ENCODE measurements around the gene MCC.
"Not testable (repeated sequence)": the region's sequence is repeated elsewhere in the genome, so short reads cannot be mapped to it uniquely, and the experiment has no call there.

MCC gene

DNA sequence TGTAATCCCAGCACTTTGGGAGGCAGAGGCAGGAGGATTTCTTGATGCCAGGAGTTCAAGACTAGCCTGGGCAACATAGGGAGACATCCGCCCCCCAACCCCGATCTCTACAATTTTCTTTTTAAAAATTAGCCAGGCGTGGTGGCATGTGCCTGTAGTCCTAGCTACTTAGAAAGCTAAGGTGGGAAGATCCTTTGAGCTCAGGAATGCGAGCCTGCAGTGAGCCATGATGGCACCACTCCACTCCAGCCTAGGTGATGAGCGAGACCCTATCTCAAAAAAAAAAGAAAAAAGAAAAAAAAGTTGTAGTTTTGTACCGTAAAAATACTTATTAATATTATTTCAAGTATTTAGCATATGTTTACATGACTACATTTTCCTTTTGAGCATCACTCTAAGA is 82.7 kb downstream of the MCC start:
- DNase-seq = no peak

DNA sequence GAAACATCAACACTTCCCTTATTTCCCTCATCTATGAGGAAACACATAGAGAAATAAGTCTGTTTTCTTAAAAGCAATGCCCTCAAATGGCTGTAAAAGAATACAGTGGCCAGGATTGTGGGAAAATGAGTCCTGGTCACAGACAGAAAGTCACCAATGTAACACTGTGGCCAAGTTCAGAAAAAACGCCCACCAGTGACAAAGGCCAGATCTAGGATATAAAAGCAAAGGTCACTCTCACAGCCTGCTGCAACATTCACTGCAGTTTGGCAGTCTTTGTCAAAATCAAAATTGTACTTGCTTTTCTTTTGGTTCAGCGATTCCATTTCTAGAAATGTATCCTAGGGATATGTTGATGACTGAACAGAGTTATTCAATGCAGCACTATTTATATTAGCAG is 84.0 kb downstream of the MCC start:
- DNase-seq = no peak

DNA sequence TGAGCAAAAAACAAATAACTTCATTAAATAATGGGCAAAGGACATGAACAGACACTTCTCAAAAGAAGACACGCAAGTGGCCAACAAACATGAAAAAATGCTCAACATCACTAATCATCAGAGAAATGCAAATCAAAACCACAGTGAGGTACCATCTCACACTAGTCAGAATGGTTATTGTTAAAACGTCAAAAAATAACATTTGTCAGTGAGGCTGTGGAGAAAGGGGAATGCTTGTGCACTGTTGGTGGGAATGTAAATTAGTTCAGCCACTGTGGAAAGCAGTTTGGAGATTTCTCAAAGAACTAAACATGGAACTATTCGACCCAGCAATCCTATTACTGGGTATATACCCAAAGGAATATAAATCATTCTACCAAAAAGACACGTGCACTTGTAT is 90.3 kb downstream of the MCC start:
- not testable (repeated sequence) for DNase-seq

- DNase-seq = no peak
Measured at GRCh38 chr5:113397046-113397445, 91.2 kb downstream of the MCC start.

DNA sequence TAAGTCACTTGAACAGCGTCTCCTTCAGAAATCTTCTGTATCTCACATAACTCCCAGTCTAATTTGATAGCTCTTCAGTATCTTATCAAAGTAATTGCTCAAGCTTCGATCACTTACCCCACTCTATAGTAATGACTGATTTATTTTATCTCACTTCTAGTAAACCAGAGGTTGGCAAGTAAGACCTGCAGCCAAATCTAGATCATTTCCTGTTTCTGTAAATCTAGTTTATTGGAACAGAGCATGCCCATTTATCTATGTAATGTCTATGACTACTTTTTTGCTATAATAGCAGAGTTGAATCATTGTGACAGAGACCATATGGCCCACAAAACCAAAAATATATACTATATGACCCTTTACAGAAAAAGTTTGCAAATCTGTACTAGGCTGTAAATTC is 93.6 kb downstream of the MCC start:
- DNase-seq = no peak

DNA sequence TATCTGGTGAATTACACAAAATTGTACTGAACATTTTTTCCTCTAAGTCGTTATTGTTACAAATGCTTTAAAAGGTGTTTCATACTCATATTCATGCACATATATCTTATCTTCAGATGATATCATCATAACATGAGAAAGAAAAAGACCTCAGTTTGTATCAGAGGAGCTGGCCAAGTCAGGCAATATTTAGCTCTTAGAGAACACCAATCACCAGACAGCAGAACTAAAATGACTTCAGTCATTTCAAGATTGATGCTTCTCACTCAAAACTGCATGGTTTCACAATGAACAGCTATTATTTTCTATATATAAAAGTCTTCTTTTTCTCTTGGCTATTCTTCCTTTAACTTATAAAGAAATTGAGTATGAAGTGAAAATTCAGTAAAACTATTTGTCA is 98.0 kb downstream of the MCC start:
- DNase-seq = no peak

DNA sequence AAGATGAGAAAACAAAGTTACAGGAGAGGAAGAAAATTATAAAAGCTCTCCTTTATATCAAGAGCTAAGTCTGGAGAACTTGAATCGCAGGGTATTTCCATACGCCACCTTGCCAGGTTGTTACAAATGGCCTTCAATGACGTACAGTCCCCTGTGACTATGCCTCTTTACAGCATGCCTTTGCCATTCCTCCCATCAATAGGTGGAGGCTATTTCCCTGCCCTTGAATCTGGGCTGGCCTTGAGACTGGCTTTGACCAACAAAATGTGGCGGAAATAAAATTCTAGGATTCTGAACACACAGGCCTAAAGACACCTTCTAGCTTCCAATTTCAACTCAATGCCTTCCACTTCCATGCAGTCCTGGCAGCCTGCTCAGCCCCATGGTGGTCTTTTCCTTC is 99.1 kb downstream of the MCC start:
- DNase-seq = no peak

DNA sequence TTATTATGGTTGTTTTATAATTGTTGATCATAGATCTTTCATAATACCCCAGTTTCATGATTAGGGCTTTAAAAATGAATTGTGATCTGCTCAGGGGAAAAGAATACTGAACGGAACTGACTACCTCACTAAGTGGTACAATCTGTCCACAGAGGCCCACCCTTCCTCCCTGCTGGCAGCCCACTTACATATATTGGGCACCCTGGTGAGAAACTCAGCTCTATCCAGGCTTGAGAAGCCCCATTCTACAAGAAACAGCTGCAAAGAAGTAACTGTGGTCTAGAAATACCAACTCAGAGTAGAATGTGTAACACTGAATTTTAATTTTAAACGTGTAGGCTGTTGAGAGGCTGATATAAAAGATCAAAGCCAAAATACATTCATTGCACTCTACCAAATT is 100.4 kb downstream of the MCC start:
- DNase-seq = no peak

DNA sequence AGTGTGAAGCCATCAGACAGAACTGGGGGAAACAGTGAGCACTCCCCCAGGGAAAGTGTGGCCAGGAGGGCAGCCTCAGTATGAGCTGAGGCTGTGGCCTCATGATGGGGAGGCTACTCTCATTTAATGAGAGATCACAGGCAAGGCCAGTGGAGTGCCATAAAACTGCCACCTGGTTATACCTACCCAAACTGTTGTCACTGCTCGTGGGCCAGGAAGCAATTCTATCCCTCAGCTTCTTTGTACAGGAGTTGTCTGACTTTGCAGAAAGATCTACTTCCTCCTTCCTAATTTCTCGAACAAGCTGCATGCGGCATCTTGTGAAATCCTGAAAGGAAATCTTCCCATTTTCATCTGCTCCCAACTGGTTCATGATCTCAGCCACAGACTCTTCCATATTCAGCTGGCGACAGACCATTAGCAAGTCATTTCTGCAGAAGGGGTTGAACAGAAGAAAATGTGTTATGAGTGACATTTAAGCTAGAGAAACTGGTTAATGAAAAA is 103.4 kb downstream of the MCC start:
- DNase-seq = no peak

DNA sequence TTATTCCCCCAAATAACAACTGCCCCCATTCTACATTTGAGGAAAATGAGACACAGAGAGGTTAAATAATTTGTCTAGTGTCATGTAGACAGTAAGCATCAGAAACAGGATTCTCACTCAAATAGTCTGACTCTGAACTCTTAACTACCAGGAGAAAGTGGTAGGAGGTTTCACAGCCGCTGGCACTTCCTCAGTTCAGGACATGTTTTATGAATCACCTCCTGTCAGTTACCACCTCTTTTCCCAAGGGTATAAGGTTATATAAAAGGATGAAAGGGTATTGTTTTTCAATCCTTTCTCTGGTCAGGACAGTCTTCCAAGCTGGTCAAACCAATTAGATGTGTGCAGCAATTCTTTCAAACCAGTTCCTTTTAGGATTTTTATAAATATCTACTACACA is 105.5 kb downstream of the MCC start:
- DNase-seq = no peak

- no peak for DNase-seq
Measured at GRCh38 chr5:113381791-113382190, 106.5 kb downstream of the MCC start.

DNA sequence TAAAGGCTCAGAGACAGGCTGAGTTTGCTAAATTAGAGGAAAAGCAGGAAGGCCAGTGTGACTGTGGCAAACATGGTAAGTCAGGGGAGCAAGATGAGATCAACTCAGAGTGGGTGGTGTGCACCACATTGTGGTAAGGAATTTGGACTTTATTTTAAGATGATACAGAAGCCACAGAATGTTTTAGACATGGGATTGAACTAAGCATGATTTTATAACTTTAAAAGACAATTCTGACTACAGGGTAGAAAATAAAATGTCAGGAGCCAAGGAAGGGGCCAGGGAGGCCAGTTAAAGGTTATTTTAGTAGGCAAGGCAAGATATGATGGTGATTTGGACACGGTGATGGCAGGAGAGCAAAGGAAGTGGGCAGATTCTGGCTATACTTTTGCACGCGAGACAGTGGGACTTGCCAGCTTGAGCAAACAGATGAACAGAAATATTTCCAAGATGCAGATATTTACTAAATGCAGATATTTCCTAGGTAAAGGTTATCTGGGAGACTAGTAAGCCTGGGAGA is 107.4 kb downstream of the MCC start:
- DNase-seq = no peak

DNA sequence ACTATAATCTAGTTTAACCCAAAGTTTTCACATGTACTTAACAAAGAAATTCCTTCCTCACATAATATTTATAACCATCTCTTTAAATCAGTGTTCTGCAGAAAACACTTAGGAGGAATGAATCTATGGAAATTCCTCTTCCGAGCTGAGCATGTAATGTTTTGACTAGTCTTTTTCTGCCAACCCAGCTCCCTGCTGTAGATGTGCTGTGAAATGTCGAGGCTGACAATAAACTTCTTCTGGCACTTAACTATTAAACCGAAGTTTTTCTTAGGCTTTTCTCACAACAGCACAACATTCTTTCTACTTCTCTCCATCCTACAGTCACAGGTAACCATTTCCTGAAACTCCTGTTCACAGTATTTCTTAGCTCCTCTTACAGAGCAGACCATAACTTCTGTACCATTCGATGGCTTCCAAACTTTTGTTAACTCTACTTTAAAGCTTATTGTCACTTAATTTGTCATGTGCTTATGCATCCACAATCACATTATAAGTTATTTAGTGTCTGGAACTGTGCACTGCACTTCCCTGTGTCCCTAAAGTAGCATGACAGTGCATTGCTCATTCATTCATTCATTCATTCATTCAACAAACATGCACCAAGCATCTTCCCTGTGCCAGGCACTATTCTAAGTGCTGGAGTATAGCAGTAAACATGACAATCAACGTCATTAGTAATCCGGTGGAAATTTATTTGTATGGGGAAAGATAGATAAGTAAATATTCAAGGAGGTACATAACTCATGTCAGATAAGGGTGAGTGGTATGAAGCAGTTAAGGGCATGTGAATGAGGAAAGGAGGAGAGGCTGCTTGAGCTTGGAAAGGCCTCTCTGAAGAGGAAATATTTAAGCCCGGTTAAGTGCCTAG is 108.1 kb downstream of the MCC start:
- DNase-seq = no peak

- DNase-seq = peak; percentile 66
Measured at GRCh38 chr5:113378959-113379541, 109.2 kb downstream of the MCC start.

DNA sequence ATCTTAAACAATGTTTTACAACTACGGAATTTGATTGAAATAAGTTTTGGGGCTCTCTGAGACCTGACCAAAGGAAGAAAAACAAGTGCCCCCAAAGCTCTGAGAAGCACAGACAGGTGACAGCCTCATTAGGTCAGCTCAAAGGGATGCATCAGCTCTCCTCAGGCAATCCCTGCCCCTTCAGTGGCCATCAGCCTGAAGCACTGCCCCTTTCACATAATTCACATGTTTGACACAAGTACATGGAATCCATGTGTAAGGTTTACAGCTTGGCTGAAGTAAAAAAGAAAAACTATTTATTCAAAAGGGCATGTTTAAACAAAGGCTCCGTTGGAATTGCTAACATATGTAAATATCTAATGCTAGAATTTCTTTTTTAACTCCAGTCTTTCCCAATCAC is 109.7 kb downstream of the MCC start:
- no peak for DNase-seq

DNA sequence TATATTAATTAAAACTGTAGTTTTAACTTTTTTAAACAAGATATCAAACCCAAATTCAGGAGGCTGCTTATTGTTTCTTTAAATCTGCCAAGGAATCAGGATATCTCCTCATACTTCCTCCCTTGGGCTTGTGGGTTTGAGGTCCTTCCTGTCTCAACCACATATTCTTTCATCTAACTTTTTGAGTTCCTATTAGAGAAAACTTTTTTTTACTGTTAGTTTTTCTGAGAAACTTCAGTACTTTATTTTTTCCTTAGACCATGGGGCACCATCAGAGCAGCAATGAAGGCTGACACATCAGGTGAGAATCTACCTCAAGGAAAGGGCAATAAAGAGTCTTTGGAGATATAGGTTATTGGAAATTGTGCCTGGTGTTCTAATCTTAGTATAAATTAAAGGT is 110.2 kb downstream of the MCC start:
- peak; percentile 6 for DNase-seq

GRCh38 chr5:113376640-113377039 is 111.6 kb downstream of the MCC start:
- DNase-seq = no peak

- DNase-seq = no peak
Measured at GRCh38 chr5:113375480-113376060, 112.7 kb downstream of the MCC start.

DNA sequence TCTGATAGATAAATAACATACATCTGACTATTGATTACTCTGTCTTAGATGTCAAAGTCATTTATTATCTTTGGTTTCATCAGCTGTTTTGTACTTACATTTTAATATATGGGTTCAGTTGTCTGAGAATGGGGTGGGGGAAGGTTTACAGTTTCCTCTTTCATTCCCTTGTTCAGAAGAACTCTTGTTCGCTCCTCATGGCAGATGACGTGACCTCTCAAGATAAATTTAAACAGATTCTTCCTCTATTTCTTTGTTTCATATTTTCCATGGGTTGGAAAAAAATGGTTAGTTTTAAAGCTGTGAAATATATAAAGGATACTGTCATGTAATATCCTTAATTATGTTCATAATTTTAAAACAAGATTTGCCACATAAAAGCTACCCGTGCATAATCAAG is 114.8 kb downstream of the MCC start:
- DNase-seq = no peak

DNA sequence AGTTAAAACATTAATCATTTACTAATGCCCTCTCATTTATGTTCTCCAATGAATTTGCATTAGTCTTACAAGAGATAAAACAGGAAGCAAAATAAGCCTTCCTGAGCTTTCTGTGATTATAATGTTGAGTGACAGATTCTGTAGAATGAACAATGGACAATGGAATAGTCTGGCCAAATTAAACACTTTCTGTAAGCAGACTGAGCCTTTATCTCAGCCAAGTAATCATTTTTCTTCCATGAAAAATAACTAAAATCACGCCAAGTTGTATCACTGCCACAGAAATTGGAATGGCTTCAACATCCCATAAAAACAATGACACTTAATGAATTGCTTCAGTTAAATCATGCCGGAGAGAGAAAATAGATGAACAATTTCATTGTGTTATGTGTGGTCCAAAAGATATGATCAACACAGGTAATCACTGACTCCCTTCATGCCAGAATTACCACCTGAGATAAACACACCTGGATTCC is 116.5 kb downstream of the MCC start:
- no peak for DNase-seq

DNA sequence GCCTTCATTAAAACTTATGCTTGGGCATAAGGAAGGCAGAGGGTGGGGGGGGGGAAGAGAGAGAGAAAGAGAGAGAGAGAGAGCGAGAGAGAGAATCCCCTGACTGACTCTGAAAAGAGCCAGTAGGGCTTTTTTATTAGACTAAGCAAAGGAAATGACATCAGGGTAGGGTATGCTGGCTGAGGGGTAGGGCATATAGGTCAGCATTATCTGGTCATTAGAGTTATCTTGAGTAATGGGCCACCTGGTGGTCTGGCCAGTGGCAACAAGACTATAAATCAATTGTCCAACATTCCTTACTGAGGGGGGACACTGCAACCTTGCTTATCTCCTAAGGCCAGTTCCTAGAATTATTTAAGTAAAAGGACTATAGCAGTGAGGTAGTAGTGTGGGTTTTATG is 120.7 kb downstream of the MCC start:
- no peak for DNase-seq

GRCh38 chr5:113364466-113364865 is 123.8 kb downstream of the MCC start:
- no peak for DNase-seq

DNA sequence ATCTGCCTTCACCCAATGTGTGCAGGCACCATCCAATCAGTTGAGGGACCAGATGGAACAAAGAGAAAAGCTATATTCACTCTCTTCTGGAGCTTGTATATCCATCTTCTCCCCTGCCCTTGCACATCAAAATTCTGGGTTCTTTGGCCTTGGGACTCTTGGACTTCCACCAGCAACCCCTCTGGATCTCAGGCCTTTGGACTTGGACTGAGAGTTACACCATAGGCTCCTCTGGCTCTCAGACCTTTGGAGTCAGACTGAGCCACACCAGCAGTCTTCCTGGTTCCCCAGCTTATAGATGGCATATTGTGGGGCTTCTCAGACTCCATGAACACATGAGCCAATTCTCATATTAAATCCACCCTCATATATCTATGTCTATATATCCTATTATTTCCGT is 126.6 kb downstream of the MCC start:
- no peak for DNase-seq

GRCh38 chr5:113359419-113359818 is 128.8 kb downstream of the MCC start:
- DNase-seq = no peak

All from CD4-positive, alpha-beta T cell treated with Interleukin-6 for 4 hours (primary cell).